ENCODE results near the gene CCDC63. TPM values are rescaled to one million over a fixed set of nuclear protein-coding genes. Genes with fewer than 3 reads are reported as not detected.

Gene CCDC63
- total and polyA plus RNA-seq, 5 donors from 2014 or later = not detected

DNA sequence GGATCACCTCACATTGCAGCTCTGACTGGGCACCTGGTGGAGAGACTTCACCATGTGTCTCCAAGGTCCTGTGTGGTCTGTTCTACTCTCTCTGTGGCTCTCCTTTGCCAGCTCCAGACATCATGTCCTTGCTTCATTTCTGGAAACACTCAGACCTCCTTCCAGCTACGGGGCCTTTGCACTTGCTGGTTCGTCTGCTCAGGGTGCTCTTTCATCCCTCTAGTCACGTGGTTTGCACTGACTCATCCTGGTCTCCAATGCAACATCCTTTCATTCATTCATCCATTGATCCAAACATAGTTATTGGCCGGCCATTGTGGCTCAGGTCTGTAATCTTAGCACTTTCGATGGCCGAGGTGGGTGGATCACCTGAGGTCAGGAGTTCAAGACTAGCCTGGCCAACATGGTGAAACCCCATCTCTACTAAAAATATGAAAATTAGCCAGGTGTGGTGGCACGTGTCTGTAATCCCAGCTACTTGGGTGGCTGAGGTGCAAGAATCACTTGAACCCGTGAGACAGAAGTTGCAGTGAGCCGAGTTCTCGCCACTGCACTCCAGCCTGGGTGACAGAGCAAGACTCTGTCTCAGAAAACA lies 23.9 kb upstream of the CCDC63 start:
- H3K4me3 Mint-ChIP-seq = no peak overlapping the region
- no peak overlapping the region for H3K27ac ChIP-seq (ENCODE audit: insufficient read depth, low read length, poor library complexity, severe bottlenecking)
- no peak overlapping the region for H3K27ac Mint-ChIP-seq
- peaks cover 23% of the 10 kb centered on the region for H3K27me3 Mint-ChIP-seq
- H3K4me1 Mint-ChIP-seq = peaks cover 0 to 7% (median 6%) of the 10 kb centered on the region in 4 donors
- no peaks in the 10 kb centered on the region for H3K36me3 Mint-ChIP-seq
- peaks cover 3% of the 10 kb centered on the region for H3K4me1 ChIP-seq (ENCODE audit: control insufficient read depth, insufficient read depth, low read length, poor library complexity, severe bottlenecking)
- no peaks in the 10 kb centered on the region for H3K9me3 Mint-ChIP-seq
- no peaks in the 10 kb centered on the region for H3K27me3 ChIP-seq (ENCODE audit: control insufficient read depth, insufficient read depth, low read length)
- H3K4me3 ChIP-seq (ENCODE audit: low read depth, low read length) = no peak overlapping the region
- no peaks in the 10 kb centered on the region for H3K9me3 ChIP-seq (ENCODE audit: control insufficient read depth in 2 of 2, low read length in 2 of 2)
- DNase-seq (no peak), ATAC-seq (ENCODE audit: low read depth in 2 of 2) (no peak)
- H3K36me3 ChIP-seq (ENCODE audit: control insufficient read depth, insufficient read depth, low read length) = no peaks in the 10 kb centered on the region

DNA sequence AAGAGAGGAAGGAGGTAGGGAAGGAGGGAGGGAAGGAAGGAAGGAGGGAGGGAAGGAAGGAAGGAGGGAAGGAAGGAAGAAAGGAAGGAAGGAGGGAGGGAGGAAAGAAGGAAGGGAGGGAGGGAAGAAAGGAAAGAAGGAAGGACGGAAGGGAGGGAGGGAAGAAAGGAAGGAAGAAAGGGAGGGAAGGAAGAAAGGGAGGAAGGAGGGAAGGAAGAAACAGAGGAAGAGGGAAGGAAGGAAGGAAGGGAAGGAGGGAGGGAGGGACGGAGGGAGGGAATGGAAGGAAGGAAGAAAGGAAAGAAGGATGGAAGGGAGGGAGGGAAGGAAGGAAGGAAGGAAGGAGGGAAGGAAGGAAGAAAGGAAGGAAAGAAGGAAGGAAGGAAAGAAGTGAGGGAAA lies 22.4 kb upstream of the CCDC63 start:
- Mint-ChIP-seq H3K36me3 (no peaks in the 10 kb centered on the region), H3K4me1 (peaks cover 0 to 7% (median 6%) of the 10 kb centered on the region in 4 donors), H3K27ac (no peak overlapping the region), H3K4me3 (no peak overlapping the region), H3K27me3 (peaks cover 23% of the 10 kb centered on the region), H3K9me3 (no peaks in the 10 kb centered on the region)
- H3K36me3 ChIP-seq (ENCODE audit: control insufficient read depth, insufficient read depth, low read length) = no peaks in the 10 kb centered on the region
- ATAC-seq (ENCODE audit: low read depth in 2 of 2) = no peak
- no peaks in the 10 kb centered on the region for H3K27me3 ChIP-seq (ENCODE audit: control insufficient read depth, insufficient read depth, low read length)
- H3K9me3 ChIP-seq (ENCODE audit: control insufficient read depth in 2 of 2, low read length in 2 of 2) = no peaks in the 10 kb centered on the region
- no peak overlapping the region for H3K4me3 ChIP-seq (ENCODE audit: low read depth, low read length)
- DNase-seq = no peak
- H3K27ac ChIP-seq (ENCODE audit: insufficient read depth, low read length, poor library complexity, severe bottlenecking) = no peak overlapping the region
- H3K4me1 ChIP-seq (ENCODE audit: control insufficient read depth, insufficient read depth, low read length, poor library complexity, severe bottlenecking) = peaks cover 3% of the 10 kb centered on the region

DNA sequence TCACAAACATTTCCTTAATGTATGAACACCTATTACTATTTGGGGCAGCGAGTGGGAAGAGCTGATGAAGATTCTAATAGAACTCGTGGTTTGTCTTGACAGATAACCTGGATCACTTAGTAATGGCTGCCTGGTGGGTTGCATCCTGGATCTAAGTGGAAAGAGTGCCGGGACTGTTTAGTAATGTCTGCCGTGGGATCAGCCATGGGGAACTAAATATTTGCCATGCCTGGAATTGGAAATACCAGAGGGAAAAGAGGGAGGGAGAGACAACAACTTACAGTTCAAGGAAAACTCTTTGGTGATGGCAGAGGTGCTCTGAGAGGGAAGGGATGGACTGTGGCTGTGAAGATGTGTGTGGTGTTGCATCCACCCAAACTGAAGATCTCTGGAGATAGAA lies 21.3 kb upstream of the CCDC63 start:
- H3K4me1 Mint-ChIP-seq = peaks cover 0 to 7% (median 6%) of the 10 kb centered on the region in 4 donors
- H3K36me3 ChIP-seq (ENCODE audit: control insufficient read depth, insufficient read depth, low read length) = no peaks in the 10 kb centered on the region
- no peak overlapping the region for H3K27ac ChIP-seq (ENCODE audit: insufficient read depth, low read length, poor library complexity, severe bottlenecking)
- H3K27ac Mint-ChIP-seq = peak overlapping the region in 1 of 3 donors; percentile 5
- no peak for ATAC-seq (ENCODE audit: low read depth in 2 of 2)
- H3K27me3 Mint-ChIP-seq = peaks cover 23% of the 10 kb centered on the region
- H3K27me3 ChIP-seq (ENCODE audit: control insufficient read depth, insufficient read depth, low read length) = no peaks in the 10 kb centered on the region
- no peak overlapping the region for H3K4me3 ChIP-seq (ENCODE audit: low read depth, low read length)
- H3K4me1 ChIP-seq (ENCODE audit: control insufficient read depth, insufficient read depth, low read length, poor library complexity, severe bottlenecking) = peaks cover 3% of the 10 kb centered on the region
- H3K9me3 Mint-ChIP-seq = no peaks in the 10 kb centered on the region
- no peaks in the 10 kb centered on the region for H3K9me3 ChIP-seq (ENCODE audit: control insufficient read depth in 2 of 2, low read length in 2 of 2)
- H3K36me3 Mint-ChIP-seq = no peaks in the 10 kb centered on the region
- no peak overlapping the region for H3K4me3 Mint-ChIP-seq
- DNase-seq = no peak

DNA sequence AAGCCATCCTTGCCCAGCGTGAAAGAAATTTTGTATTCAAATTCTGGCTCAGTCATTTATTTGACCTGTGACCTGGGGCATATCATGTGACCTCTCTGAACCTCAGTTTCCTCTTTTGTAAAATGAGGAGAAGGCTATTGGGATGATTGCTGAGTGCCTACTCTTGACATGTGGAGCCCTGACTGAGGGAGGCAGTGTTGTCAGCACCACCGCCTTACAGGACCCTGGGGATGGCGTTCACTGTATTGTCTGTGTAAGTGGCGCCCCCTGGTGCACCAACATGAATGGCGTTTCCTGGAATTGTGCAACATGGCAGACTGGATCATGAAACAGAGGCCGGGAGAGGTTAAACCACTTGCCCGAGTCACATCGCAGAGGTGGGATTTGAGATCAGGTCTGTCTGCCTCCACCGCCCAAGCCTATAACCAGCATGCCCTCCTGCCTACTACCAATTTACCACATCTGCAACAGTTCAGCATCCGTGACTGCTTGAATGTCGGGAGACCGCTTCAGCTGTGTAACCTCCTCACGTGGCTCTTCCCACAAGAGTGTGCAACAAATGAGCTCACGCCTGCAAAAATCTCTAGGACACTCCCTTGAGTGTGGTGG lies 20.1 kb upstream of the CCDC63 start:
- Mint-ChIP-seq H3K4me3 (peak overlapping the region in 2 of 4 donors; percentile 47 to 57), H3K9me3 (no peaks in the 10 kb centered on the region), H3K27ac (no peak overlapping the region), H3K36me3 (no peaks in the 10 kb centered on the region), H3K27me3 (peaks cover 20% of the 10 kb centered on the region), H3K4me1 (peaks cover 0 to 7% (median 6%) of the 10 kb centered on the region in 4 donors)
- peaks cover 3% of the 10 kb centered on the region for H3K4me1 ChIP-seq (ENCODE audit: control insufficient read depth, insufficient read depth, low read length, poor library complexity, severe bottlenecking)
- no peak overlapping the region for H3K27ac ChIP-seq (ENCODE audit: insufficient read depth, low read length, poor library complexity, severe bottlenecking)
- no peaks in the 10 kb centered on the region for H3K9me3 ChIP-seq (ENCODE audit: control insufficient read depth in 2 of 2, low read length in 2 of 2)
- H3K36me3 ChIP-seq (ENCODE audit: control insufficient read depth, insufficient read depth, low read length) = no peaks in the 10 kb centered on the region
- ATAC-seq (ENCODE audit: low read depth in 2 of 2) = peak; percentile 69 to 88
- H3K27me3 ChIP-seq (ENCODE audit: control insufficient read depth, insufficient read depth, low read length) = peaks cover 2% of the 10 kb centered on the region
- peak; percentile 51 to 87 (median 64) for DNase-seq
- peak overlapping the region; percentile 13 for H3K4me3 ChIP-seq (ENCODE audit: low read depth, low read length)

DNA sequence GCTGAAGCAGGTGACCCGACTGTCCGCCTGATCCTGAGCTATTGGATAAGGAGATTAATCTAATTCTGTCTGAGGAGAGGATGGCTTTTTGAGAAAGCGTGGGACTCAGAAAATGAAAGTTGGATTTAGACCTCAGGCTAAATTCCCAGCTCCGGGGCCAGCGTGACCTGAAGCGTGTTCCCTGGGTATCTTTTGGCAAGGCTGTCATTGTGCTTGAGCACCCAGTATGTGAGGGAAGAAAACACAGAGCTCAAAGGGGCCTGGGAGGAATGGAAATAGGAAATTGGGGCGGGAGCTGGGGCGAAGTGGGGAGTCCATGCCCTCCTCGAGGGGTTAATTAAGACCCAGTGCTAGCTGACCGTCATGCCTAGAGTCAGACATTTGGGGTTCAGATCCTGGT lies 17.5 kb upstream of the CCDC63 start:
- Mint-ChIP-seq H3K9me3 (peaks cover 0 to 2% (median 0%) of the 10 kb centered on the region in 7 donors), H3K4me3 (no peak overlapping the region), H3K27me3 (peaks cover 23% of the 10 kb centered on the region), H3K4me1 (peaks cover 0 to 7% (median 6%) of the 10 kb centered on the region in 4 donors), H3K27ac (no peak overlapping the region), H3K36me3 (no peaks in the 10 kb centered on the region)
- Histone ChIP-seq H3K9me3 (ENCODE audit: control insufficient read depth in 2 of 2, low read length in 2 of 2) (no peaks in the 10 kb centered on the region), H3K4me1 (ENCODE audit: control insufficient read depth, insufficient read depth, low read length, poor library complexity, severe bottlenecking) (peaks cover 3% of the 10 kb centered on the region), H3K27ac (ENCODE audit: insufficient read depth, low read length, poor library complexity, severe bottlenecking) (no peak overlapping the region), H3K36me3 (ENCODE audit: control insufficient read depth, insufficient read depth, low read length) (no peaks in the 10 kb centered on the region), H3K27me3 (ENCODE audit: control insufficient read depth, insufficient read depth, low read length) (peaks cover 2% of the 10 kb centered on the region), H3K4me3 (ENCODE audit: low read depth, low read length) (no peak overlapping the region)
- no peak for ATAC-seq (ENCODE audit: low read depth in 2 of 2)
- DNase-seq = no peak

DNA sequence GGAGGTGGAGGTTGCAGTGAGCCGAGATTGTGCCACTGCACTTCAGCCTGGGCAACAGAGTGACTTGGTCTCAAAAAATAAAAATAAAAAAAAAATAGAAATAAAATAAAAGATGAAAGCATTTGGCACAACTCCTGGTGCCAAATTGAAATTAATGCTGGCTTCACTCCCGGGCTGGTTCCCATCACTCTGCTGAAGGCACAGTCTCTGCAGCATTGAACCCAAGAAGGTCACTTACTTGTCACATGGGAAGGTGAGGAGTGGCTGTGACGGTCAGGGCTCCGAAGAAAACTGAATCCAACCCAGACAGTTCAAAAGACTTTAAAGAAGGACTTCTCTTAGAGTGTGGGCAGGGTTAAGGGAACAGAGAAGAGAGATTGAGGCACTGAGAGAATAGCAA lies 10.5 kb upstream of the CCDC63 start:
- ATAC-seq (ENCODE audit: low read depth in 2 of 2) = no peak
- DNase-seq = no peak
- no peaks in the 10 kb centered on the region for H3K36me3 Mint-ChIP-seq

DNA sequence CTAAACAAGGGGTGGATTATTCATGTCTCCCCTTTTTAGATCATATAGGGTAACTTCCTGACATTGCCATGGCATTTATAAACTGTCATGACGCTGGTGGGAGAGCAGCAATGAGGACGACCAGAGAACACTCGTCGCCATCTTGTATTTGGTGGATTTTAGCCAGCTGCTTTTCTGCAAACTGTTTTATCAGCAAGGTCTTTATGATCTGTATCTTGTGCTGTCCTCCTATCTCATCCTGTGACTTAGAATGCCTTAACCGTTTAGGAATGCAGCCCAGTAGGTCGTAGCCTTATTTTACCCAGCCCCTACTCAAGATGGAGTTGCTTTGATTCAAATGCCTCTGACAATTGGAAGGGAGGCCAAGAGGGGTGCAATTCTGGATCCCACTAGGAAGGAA lies 5.8 kb upstream of the CCDC63 start:
- no peaks in the 10 kb centered on the region for H3K36me3 ChIP-seq (ENCODE audit: control insufficient read depth, insufficient read depth, low read length)
- H3K4me3 ChIP-seq (ENCODE audit: low read depth, low read length) = no peak overlapping the region
- no peak overlapping the region for H3K4me3 Mint-ChIP-seq
- no peaks in the 10 kb centered on the region for H3K9me3 Mint-ChIP-seq
- no peak for ATAC-seq (ENCODE audit: low read depth in 2 of 2)
- DNase-seq = no peak
- H3K27me3 ChIP-seq (ENCODE audit: control insufficient read depth, insufficient read depth, low read length) = peaks cover 13% of the 10 kb centered on the region
- H3K4me1 Mint-ChIP-seq = no peaks in the 10 kb centered on the region
- no peak overlapping the region for H3K27ac ChIP-seq (ENCODE audit: insufficient read depth, low read length, poor library complexity, severe bottlenecking)
- no peak overlapping the region for H3K27ac Mint-ChIP-seq
- peaks cover 38% of the 10 kb centered on the region for H3K27me3 Mint-ChIP-seq
- no peaks in the 10 kb centered on the region for H3K36me3 Mint-ChIP-seq
- H3K4me1 ChIP-seq (ENCODE audit: control insufficient read depth, insufficient read depth, low read length, poor library complexity, severe bottlenecking) = no peaks in the 10 kb centered on the region
- no peaks in the 10 kb centered on the region for H3K9me3 ChIP-seq (ENCODE audit: control insufficient read depth in 2 of 2, low read length in 2 of 2)

More for the DNA sequence above, 10.5 kb upstream of the CCDC63 start:
- Mint-ChIP-seq H3K9me3 (peaks cover 0 to 2% (median 0%) of the 10 kb centered on the region in 7 donors), H3K27me3 (peaks cover 28% of the 10 kb centered on the region), H3K4me3 (no peak overlapping the region), H3K27ac (no peak overlapping the region), H3K4me1 (no peaks in the 10 kb centered on the region)
- Histone ChIP-seq H3K4me1 (ENCODE audit: control insufficient read depth, insufficient read depth, low read length, poor library complexity, severe bottlenecking) (no peaks in the 10 kb centered on the region), H3K4me3 (ENCODE audit: low read depth, low read length) (no peak overlapping the region), H3K27ac (ENCODE audit: insufficient read depth, low read length, poor library complexity, severe bottlenecking) (no peak overlapping the region), H3K27me3 (ENCODE audit: control insufficient read depth, insufficient read depth, low read length) (no peaks in the 10 kb centered on the region), H3K36me3 (ENCODE audit: control insufficient read depth, insufficient read depth, low read length) (no peaks in the 10 kb centered on the region), H3K9me3 (ENCODE audit: control insufficient read depth in 2 of 2, low read length in 2 of 2) (no peaks in the 10 kb centered on the region)

DNA sequence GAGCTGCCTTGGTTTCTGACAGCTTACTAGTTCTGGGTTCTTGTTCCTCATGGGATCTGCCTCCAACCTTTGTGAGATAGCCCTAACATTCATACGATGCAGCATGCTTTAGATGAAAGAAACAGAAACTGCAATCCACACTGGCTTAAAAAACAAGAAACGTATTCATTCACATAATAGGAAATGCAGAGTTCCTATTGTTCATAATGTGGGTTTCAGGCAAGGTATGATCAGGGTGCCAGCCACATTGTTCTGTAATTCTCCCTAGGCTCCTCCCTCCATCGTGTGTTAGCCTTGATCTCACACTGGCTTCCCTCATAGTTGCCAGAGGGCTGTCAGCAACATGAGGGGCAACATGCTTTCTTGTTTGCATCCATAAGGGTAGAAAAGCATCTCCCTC lies 2.7 kb upstream of the CCDC63 start:
- no peaks in the 10 kb centered on the region for H3K36me3 ChIP-seq (ENCODE audit: control insufficient read depth, insufficient read depth, low read length)
- H3K9me3 ChIP-seq (ENCODE audit: control insufficient read depth in 2 of 2, low read length in 2 of 2) = no peaks in the 10 kb centered on the region
- H3K4me3 ChIP-seq (ENCODE audit: low read depth, low read length) = no peak overlapping the region
- Mint-ChIP-seq H3K27me3 (peaks cover 44% of the 10 kb centered on the region), H3K4me3 (no peak overlapping the region), H3K36me3 (peaks cover 5% of the 10 kb centered on the region), H3K4me1 (peaks cover 0 to 6% (median 2%) of the 10 kb centered on the region in 4 donors), H3K27ac (no peak overlapping the region), H3K9me3 (no peaks in the 10 kb centered on the region)
- H3K27me3 ChIP-seq (ENCODE audit: control insufficient read depth, insufficient read depth, low read length) = peaks cover 18% of the 10 kb centered on the region
- DNase-seq = no peak
- ATAC-seq (ENCODE audit: low read depth in 2 of 2) = no peak
- no peak overlapping the region for H3K27ac ChIP-seq (ENCODE audit: insufficient read depth, low read length, poor library complexity, severe bottlenecking)
- H3K4me1 ChIP-seq (ENCODE audit: control insufficient read depth, insufficient read depth, low read length, poor library complexity, severe bottlenecking) = no peaks in the 10 kb centered on the region

Data from CD4-positive, CD25-positive, alpha-beta regulatory T cell (primary cell).